ENCODE data around the gene FNBP1. TPM values are rescaled to one million over a fixed set of nuclear protein-coding genes. Genes with fewer than 3 reads are reported as not detected.
"Not testable (repeated sequence)": the region's sequence is repeated elsewhere in the genome, so short reads cannot be mapped to it uniquely, and the experiment has no call there.

The FNBP1 gene
- total RNA-seq, 8 experiments from 2014 or later = 18.1 to 85.3 (median 29.3) TPM

- Histone ChIP-seq H3K4me3 (no peak overlapping the region), H3K27ac (no peak overlapping the region), H3K4me1 (replicated peaks in 1 of 2) (no peaks in the 10 kb centered on the region)
- no peak for ATAC-seq (replicated peaks in 6 of 8)
- 90 to 100% (median 100%) methylated on average over 1 to 2 of the region's 3 CpGs; no CpG with 5 or more reads in 2 of the 10 experiments for WGBS, 10 experiments
- in situ Hi-C loops (cut with MboI; ENCODE audit: low pct_unique_long_range_greater_than_20kb in 2 of 9, low sequenced_read_pairs in 9 of 9, unreplicated experiment in 9 of 9) = no loop called here
Measured at GRCh38 chr9:130023994-130024596, 18.9 kb downstream of the FNBP1 start.

- no peak overlapping the region for H3K27ac ChIP-seq
- H3K4me3 ChIP-seq = no peak overlapping the region
- no peaks in the 10 kb centered on the region for H3K4me1 ChIP-seq (replicated peaks in 1 of 2)
- 71 to 97% (median 84%) methylated on average over 1 to 7 of the region's 7 CpGs; no CpG with 5 or more reads in 2 of the 10 experiments for WGBS, 10 experiments
- in situ Hi-C loops (cut with MboI; ENCODE audit: low pct_unique_long_range_greater_than_20kb in 2 of 9, low sequenced_read_pairs in 9 of 9, unreplicated experiment in 9 of 9) = no loop called here
- peak in 3 of 8 experiments; percentile 18 to 59 (median 41) for ATAC-seq (replicated peaks in 6 of 8)
Measured at GRCh38 chr9:130023144-130023787, 19.7 kb downstream of the FNBP1 start.

- no peaks in the 10 kb centered on the region for H3K4me1 ChIP-seq (replicated peaks in 1 of 2)
- 60 to 100% (median 87%) methylated on average over 1 to 7 of the region's 8 CpGs for WGBS, 10 experiments
- ATAC-seq (replicated peaks in 6 of 8) = no peak
- in situ Hi-C loops (cut with MboI; ENCODE audit: low pct_unique_long_range_greater_than_20kb in 2 of 9, low sequenced_read_pairs in 9 of 9, unreplicated experiment in 9 of 9) = no loop called here
- no peak overlapping the region for H3K27ac ChIP-seq
- H3K4me3 ChIP-seq = no peak overlapping the region
Measured at GRCh38 chr9:130022566-130023143, 20.3 kb downstream of the FNBP1 start.

DNA sequence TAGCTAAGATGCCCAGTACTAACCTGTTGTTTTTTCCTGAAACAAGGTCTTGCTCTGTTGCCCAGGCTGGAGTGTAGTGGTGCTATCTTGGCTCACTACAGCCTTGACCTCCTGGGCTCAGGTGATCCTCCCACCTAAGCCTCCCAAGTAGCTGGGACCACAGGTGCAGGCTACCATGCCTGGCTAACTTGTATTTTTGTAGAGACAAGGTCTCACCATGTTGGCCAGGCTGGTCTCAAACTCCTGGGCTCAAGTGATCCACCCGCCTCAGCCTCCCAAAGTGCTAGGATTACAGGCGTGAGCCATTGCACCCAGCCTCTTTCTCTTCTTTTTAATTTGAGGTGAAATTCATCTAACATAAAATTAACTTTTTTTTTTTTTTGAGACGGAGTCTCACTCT lies 21.1 kb downstream of the FNBP1 start:
- H3K27ac ChIP-seq; in situ Hi-C loops (cut with MboI; ENCODE audit: low pct_unique_long_range_greater_than_20kb in 2 of 9, low sequenced_read_pairs in 9 of 9, unreplicated experiment in 9 of 9); H3K4me3 ChIP-seq; ATAC-seq (replicated peaks in 6 of 8); H3K4me1 ChIP-seq (replicated peaks in 1 of 2): not testable (repeated sequence)
- 90 to 100% (median 100%) methylated on average over 1 to 2 of the region's 3 CpGs; no CpG with 5 or more reads in 6 of the 10 experiments for WGBS, 10 experiments

DNA sequence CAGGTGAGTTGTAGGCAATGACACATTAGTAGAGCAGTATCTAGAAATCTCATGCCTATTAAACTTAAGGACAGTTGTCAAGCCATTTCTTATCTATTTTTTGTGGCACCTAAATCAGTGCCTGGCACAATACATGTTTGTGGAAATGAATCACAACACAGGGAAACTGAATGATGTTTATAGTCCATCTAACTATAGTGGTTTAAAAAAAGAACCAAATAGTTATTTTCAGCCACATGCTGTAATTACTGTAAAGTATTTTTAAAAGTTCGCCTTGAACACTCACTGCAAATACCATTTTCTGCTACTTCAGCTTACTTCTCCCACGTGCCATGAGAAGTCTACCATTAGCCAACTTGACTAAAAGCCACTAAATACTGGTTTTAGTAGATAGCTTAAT lies 21.9 kb downstream of the FNBP1 start:
- H3K27ac ChIP-seq = no peak overlapping the region
- no peak overlapping the region for H3K4me3 ChIP-seq
- ATAC-seq (replicated peaks in 6 of 8) = no peak
- in situ Hi-C loops (cut with MboI; ENCODE audit: low pct_unique_long_range_greater_than_20kb in 2 of 9, low sequenced_read_pairs in 9 of 9, unreplicated experiment in 9 of 9) = no loop called here
- WGBS, 10 experiments = 54 to 100% (median 93%) methylated on average over 1 to 2 of the region's 2 CpGs; no CpG with 5 or more reads in 1 of the 10 experiments
- no peaks in the 10 kb centered on the region for H3K4me1 ChIP-seq (replicated peaks in 1 of 2)

- WGBS, 10 experiments = 16 to 68% (median 47%) methylated on average over 3 to 7 of the region's 7 CpGs
- no peak for ATAC-seq (replicated peaks in 6 of 8)
- in situ Hi-C loops (cut with MboI; ENCODE audit: low pct_unique_long_range_greater_than_20kb in 2 of 9, low sequenced_read_pairs in 9 of 9, unreplicated experiment in 9 of 9) = no loop called here
- Histone ChIP-seq H3K27ac (no peak overlapping the region), H3K4me1 (replicated peaks in 1 of 2) (no peaks in the 10 kb centered on the region), H3K4me3 (no peak overlapping the region)
Measured at GRCh38 chr9:130020618-130021017, 22.4 kb downstream of the FNBP1 start.

DNA sequence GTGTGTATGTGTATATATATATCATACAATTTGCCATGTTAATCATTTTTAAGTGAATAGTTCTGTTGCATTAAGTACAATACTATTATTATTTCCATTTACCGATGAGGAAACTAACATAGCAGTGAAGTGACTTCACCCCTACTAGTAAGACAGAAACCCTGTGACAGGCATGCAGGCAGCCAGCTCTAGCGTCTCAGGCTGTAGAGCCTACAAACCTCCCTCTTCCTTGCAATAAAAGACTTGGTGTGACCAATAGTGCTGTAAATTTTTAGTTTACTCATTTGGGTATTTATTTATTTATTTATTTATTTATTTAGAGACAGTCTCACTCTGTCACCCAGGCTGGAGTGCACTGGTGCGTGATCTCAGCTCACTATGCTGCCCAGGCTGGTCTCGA lies 24.7 kb downstream of the FNBP1 start:
- WGBS, 10 experiments = 30 to 100% (median 95%) methylated on average over 1 to 4 of the region's 4 CpGs; no CpG with 5 or more reads in 3 of the 10 experiments
- no peak overlapping the region for H3K27ac ChIP-seq
- ATAC-seq (replicated peaks in 6 of 8) = no peak
- no peaks in the 10 kb centered on the region for H3K4me1 ChIP-seq (replicated peaks in 1 of 2)
- H3K4me3 ChIP-seq = no peak overlapping the region
- in situ Hi-C loops (cut with MboI; ENCODE audit: low pct_unique_long_range_greater_than_20kb in 2 of 9, low sequenced_read_pairs in 9 of 9, unreplicated experiment in 9 of 9) = no loop called here

GRCh38 chr9:130017510-130017909 lies 25.5 kb downstream of the FNBP1 start:
- in situ Hi-C loops (cut with MboI; ENCODE audit: low pct_unique_long_range_greater_than_20kb in 2 of 9, low sequenced_read_pairs in 9 of 9, unreplicated experiment in 9 of 9); H3K27ac ChIP-seq; ATAC-seq (replicated peaks in 6 of 8); H3K4me1 ChIP-seq (replicated peaks in 1 of 2); H3K4me3 ChIP-seq: not testable (repeated sequence)
- WGBS, 10 experiments = 83 to 100% (median 95%) methylated on average over 2 to 7 of the region's 8 CpGs; no CpG with 5 or more reads in 2 of the 10 experiments

DNA sequence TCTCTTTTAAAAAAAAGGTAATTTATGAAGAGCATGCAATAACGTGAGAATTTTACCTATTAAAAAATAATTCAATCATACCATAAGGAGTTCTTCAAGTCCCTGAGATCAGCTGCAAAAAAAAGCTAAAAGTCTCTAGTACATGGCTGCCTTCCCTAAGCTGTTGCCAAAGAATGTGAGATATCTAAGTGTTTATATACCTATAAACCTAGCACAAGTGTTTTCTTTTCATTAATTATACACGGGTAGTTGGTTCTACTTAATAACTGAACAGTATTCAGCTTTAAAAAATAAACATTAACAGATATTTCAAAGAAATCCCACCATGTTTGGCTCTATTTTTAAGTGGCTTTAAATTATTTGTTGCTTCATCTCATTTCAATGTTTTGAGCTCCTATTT lies 25.9 kb downstream of the FNBP1 start:
- no peak for ATAC-seq (replicated peaks in 6 of 8)
- Histone ChIP-seq H3K27ac (no peak overlapping the region), H3K4me3 (no peak overlapping the region), H3K4me1 (replicated peaks in 1 of 2) (no peaks in the 10 kb centered on the region)
- 6 to 100% (median 90%) methylated on average over 1 to 2 of the region's 2 CpGs for WGBS, 10 experiments
- in situ Hi-C loops (cut with MboI; ENCODE audit: low pct_unique_long_range_greater_than_20kb in 2 of 9, low sequenced_read_pairs in 9 of 9, unreplicated experiment in 9 of 9) = no loop called here

DNA sequence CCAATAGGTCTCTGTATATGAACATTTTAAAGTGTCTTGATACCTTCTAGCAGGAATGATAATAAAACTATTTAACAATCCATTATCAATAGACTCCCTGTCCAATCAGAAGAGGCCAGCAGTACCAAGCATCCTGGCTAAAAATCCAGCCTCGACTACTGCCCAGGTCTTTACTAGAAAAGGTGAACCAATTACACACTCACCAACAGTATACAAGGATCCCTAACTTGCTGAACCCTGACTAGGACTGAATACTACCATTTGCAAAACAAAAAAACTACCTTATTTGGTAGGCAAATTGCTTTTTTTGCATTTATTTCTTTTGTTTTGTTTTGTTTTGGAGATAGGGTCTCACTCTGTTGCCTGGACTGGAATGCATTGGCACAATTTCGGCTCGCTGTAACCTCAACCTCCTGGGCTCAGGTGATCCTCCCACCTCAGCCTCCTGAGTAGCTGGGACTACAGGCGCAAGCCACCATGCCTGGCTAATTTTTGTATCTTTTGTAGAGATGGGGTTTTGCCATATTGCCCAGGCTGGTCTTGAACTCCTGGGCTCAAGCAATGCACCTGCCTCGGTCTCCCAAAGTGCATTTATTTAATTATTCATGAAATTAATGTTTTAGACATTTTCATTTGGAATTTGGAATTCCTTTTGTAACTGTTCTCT lies 27.5 kb downstream of the FNBP1 start:
- 88 to 100% (median 96%) methylated on average over 1 to 5 of the region's 5 CpGs; no CpG with 5 or more reads in 1 of the 10 experiments for WGBS, 10 experiments
- Histone ChIP-seq H3K27ac (no peak overlapping the region), H3K4me1 (replicated peaks in 1 of 2) (no peaks in the 10 kb centered on the region), H3K4me3 (no peak overlapping the region)
- no peak for ATAC-seq (replicated peaks in 6 of 8)
- in situ Hi-C loops (cut with MboI; ENCODE audit: low pct_unique_long_range_greater_than_20kb in 2 of 9, low sequenced_read_pairs in 9 of 9, unreplicated experiment in 9 of 9) = no loop called here

DNA sequence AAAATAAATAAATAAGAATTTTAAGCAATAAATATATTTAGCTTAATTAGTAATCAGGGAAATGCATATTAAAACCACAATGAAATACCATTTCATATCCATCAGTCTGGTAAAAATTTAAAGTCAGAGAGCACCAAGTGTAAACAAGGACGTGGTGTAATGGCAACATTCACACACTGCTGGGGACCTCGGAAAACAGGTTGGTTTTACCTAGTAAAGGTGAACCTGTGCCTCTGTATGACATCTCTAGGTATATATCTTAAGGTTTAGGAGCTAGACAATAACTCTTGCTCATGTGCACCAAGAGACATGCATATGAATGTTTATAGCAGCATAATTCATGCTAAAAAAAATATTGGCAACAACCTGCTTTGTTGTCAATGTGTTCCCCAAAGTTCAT lies 29.7 kb downstream of the FNBP1 start:
- in situ Hi-C loops (cut with MboI; ENCODE audit: low pct_unique_long_range_greater_than_20kb in 2 of 9, low sequenced_read_pairs in 9 of 9, unreplicated experiment in 9 of 9) = no loop called here
- 60 to 100% (median 93%) methylated on average over 1 to 2 of the region's 2 CpGs; no CpG with 5 or more reads in 4 of the 10 experiments for WGBS, 10 experiments
- Histone ChIP-seq H3K4me3 (no peak overlapping the region), H3K4me1 (replicated peaks in 1 of 2) (no peaks in the 10 kb centered on the region), H3K27ac (no peak overlapping the region)
- ATAC-seq (replicated peaks in 6 of 8) = no peak

DNA sequence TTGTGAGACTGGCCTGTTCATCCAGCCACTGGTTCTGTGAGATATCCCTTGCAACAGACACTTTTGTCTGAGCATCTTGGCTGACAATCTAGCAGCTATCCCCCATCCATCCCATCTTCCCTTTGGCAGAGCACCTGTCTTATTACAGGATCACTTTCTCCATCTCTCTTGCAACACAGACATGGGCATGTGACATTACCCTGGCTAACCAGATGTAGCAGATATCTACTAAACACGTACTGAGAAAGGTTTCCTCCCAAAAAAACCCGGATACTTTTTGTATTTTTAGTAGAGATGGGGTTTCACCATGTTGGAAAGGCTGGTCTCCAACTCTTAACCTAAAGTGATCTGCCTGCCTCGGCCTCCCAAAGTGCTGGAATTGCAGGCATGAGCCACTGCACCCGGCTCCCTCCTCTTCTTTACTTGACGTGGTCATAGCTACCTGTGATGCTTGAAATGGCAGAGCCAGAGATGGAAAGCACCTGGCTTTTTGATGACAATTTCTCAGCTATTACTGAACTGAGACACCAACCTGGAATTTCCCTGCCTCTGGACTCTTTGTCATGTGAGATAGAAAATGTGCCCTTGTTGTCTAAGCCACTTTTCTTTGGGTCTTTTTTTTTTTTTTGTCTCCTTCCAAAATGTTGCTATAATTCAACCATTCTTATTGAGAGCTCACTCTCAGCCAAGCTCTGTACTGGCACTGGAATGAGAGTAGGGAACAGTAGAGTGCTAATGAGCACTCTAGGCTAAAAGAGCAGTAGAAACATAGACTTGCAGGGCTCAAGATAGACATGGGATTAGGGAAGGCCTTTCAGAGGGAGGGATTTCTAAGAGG lies 32.6 kb downstream of the FNBP1 start:
- no peaks in the 10 kb centered on the region for H3K4me1 ChIP-seq (replicated peaks in 1 of 2)
- H3K27ac ChIP-seq = no peak overlapping the region
- no peak for ATAC-seq (replicated peaks in 6 of 8)
- in situ Hi-C loops (cut with MboI; ENCODE audit: low pct_unique_long_range_greater_than_20kb in 2 of 9, low sequenced_read_pairs in 9 of 9, unreplicated experiment in 9 of 9) = no loop called here
- 60 to 100% (median 98%) methylated on average over 1 to 5 of the region's 5 CpGs; no CpG with 5 or more reads in 2 of the 10 experiments for WGBS, 10 experiments
- H3K4me3 ChIP-seq = no peak overlapping the region

All from motor neuron (in vitro differentiated cells).